GM18507 (cell line): ENCODE results near the gene SOAT2.

ENCODE experiments used
- DNase-seq: peaks from one replicate; pipeline ENCODE4 v3.0.0; 2011; ENCODE audit warnings: low read depth; ENCODE audit not compliant: insufficient read length; ENCODE audit errors: extremely low spot score
- FAIRE-seq: peaks from 2 replicates; lab custom pipeline; 2011; peaks lifted over from hg19 to GRCh38; lab: Jason Lieb, UNC

The SOAT2 gene

GRCh38 chr12:53170215-53170614 lies 66.9 kb downstream of the SOAT2 start:
- DNase-seq (no peak), FAIRE-seq (no peak)

- DNase-seq (no peak), FAIRE-seq (no peak)
These were observed 67.8 kb downstream of the SOAT2 start for GRCh38 chr12:53170876-53171724.

GRCh38 chr12:53171725-53172329 lies 68.5 kb downstream of the SOAT2 start:
- DNase-seq (no peak), FAIRE-seq (no peak)

- FAIRE-seq = no peak
- DNase-seq = no peak
These were observed 69.1 kb downstream of the SOAT2 start for GRCh38 chr12:53172352-53172751.

GRCh38 chr12:53173085-53173715 lies 69.9 kb downstream of the SOAT2 start:
- FAIRE-seq (no peak), DNase-seq (no peak)
